Esophagus squamous epithelium (tissue), 5 donors: ENCODE data around the gene ABHD3. TPM values are rescaled to one million over a fixed set of nuclear protein-coding genes. Genes with fewer than 3 reads are reported as not detected.
"Not testable (repeated sequence)": the region's sequence is repeated elsewhere in the genome, so short reads cannot be mapped to it uniquely, and the experiment has no call there.

Experiments
- DNase-seq: peaks from one replicate; lab custom pipeline; 2025; lab: John Stamatoyannopoulos, UW
- H3K27ac ChIP-seq, 4 donors: fragments of 200-600 bp; sonication (generic); one replicate each; pipeline ENCODE4 v1.5.1; 2016 to 2019; ENCODE audit warnings: mild to moderate bottlenecking in 1 of 4
- H3K27me3 ChIP-seq, 4 donors: fragments of 200-600 bp; sonication (generic); 1 replicate in 3 of 4; 2 replicates in 1 of 4; pipeline versions ENCODE4 v1.5.1 to v1.6.0; 2017 to 2021; ENCODE audit warnings: antibody characterized with exemption in 1 of 4
- H3K36me3 ChIP-seq, 3 donors: fragments of 200-600 bp; sonication (generic); one replicate each; pipeline ENCODE4 v1.5.1; 2016 to 2019
- H3K4me1 ChIP-seq, 3 donors: fragments of 200-600 bp; sonication (generic); one replicate each; pipeline ENCODE4 v1.5.1; 2017 to 2019
- H3K4me3 ChIP-seq, 4 donors: fragments of 200-600 bp; sonication (generic); 1 replicate in 3 of 4; 2 replicates in 1 of 4; pipeline ENCODE4 v1.5.1; 2016 to 2019; ENCODE audit warnings: mild to moderate bottlenecking in 2 of 4, moderate library complexity in 1 of 4
- H3K9me3 ChIP-seq, 3 donors: fragments of 200-600 bp; sonication (generic); one replicate each; pipeline ENCODE4 v1.5.1; 2016 to 2019
- CTCF ChIP-seq, 6 experiments: fragments of 450-650 bp in 4 of 6; fragments of 200-600 bp in 2 of 6; sonication (generic) in 2 of 6; IDR thresholded peaks; one replicate each; pipeline ENCODE4 v1.5.1; 2016 to 2019; ENCODE audit warnings: antibody characterized with exemption in 6 of 6, mild to moderate bottlenecking in 4 of 6, moderate library complexity in 4 of 6
- POLR2A ChIP-seq, 4 donors: fragments of 450-650 bp; IDR thresholded peaks; one replicate each; pipeline ENCODE4 v1.6.1; 2017; ENCODE audit warnings: antibody characterized with exemption in 4 of 4, mild to moderate bottlenecking in 4 of 4, moderate library complexity in 3 of 4
- WGBS, 2 donors: methylation state at CpG; one replicate each; pipeline ENCODE4 v1.1.5; 2018; 5-methylcytosine and 5-hydroxymethylcytosine counted together
- intact Hi-C: fragments of 100-400 bp; cut with DNase I; formaldehyde crosslinking; loops from one replicate; pipeline ENCODE4 v1.15.0; 2022
- total RNA-seq, 4 donors: library from RNA; depleted of rRNA; stranded (reverse); fragments of >200 nt; gene quantifications; one replicate each; pipeline ENCODE4 v1.1.0, GENCODE V29; 2016
- donor health status: DM: yes; HTN: yes; CAD: no.

The ABHD3 gene
- total RNA-seq, 4 donors from 2014 or later, result 11.8 to 21.1 (median 14.0) TPM

- intact Hi-C loops, result loop anchor here (10.0 kb wide), 1 partner anchor 136 kb away; the partner anchor contains the start of gene ESCO1
- DNase-seq, result peak; percentile 88
- H3K4me3 ChIP-seq, result peak within 1 kb of the TSS; percentile 66 to 100 (median 88)
- 1 to 2% methylated on average over 10 to 25 of the region's 76 CpGs for WGBS, 2 donors
- no peaks in the 10 kb centered on the region for H3K27me3 ChIP-seq
- H3K9me3 ChIP-seq, result no peaks in the 10 kb centered on the region
- H3K27ac ChIP-seq, result peak within 1 kb of the TSS; percentile 96 to 99 (median 98)
- TF ChIP-seq CTCF (IDR thresholded peaks at IDR 0.05) (peak in 1 of 6 experiments; percentile 10), POLR2A (IDR thresholded peaks at IDR 0.05) (peak in 3 of 4 donors; percentile 42 to 81 (median 71))
- peaks cover 11 to 51% (median 12%) of the 10 kb centered on the region in 3 donors for H3K4me1 ChIP-seq
- no peaks in the 10 kb centered on the region for H3K36me3 ChIP-seq
Observed at GRCh38 chr18:21740538-21741311, 36.2 kb upstream of the ABHD3 start, which contains the start of gene MIB1. MIB1 (plus strand) TSS chr18:21740792; CDS start chr18:21741584, 792 bp downstream.

- Histone ChIP-seq H3K9me3 (no peaks in the 10 kb centered on the region), H3K4me3 (peak overlapping the region in 3 of 4 donors; percentile 66 to 94 (median 83)), H3K36me3 (no peaks in the 10 kb centered on the region), H3K4me1 (peaks cover 11 to 55% (median 12%) of the 10 kb centered on the region in 3 donors), H3K27me3 (no peaks in the 10 kb centered on the region), H3K27ac (peak overlapping the region; percentile 96 to 99 (median 98))
- intact Hi-C loops, result loop anchor here (10.0 kb wide), 1 partner anchor 135 kb away; the partner anchor contains the start of gene ESCO1
- no peak for DNase-seq
- TF ChIP-seq CTCF (IDR thresholded peaks at IDR 0.05) (no peak), POLR2A (IDR thresholded peaks at IDR 0.05) (no peak)
- 45 to 48% methylated on average over 20 to 21 of the region's 21 CpGs for WGBS, 2 donors
Observed at GRCh38 chr18:21739604-21740537, 35.3 kb upstream of the ABHD3 start.

GRCh38 chr18:21736926-21737325 is 32.4 kb upstream of the ABHD3 start:
- DNase-seq, H3K36me3 ChIP-seq, H3K9me3 ChIP-seq, H3K27me3 ChIP-seq, H3K4me3 ChIP-seq, intact Hi-C loops, H3K27ac ChIP-seq: not testable (repeated sequence)
- WGBS, 2 donors, result 86 to 95% methylated on average over 4 of the region's 4 CpGs
- peaks cover 4 to 35% (median 5%) of the 10 kb centered on the region in 3 donors for H3K4me1 ChIP-seq

- Histone ChIP-seq H3K9me3 (no peaks in the 10 kb centered on the region), H3K4me3 (no peak overlapping the region), H3K27ac (peak overlapping the region in 1 of 4 donors; percentile 34), H3K4me1 (peaks cover 4 to 31% (median 5%) of the 10 kb centered on the region in 3 donors), H3K36me3 (no peaks in the 10 kb centered on the region), H3K27me3 (no peaks in the 10 kb centered on the region)
- no peak for DNase-seq
- intact Hi-C loops, result no loop called here
- TF ChIP-seq POLR2A (IDR thresholded peaks at IDR 0.05), result no peak
- TF ChIP-seq CTCF (IDR thresholded peaks at IDR 0.05), result no peak
- no CpG with 5 or more reads among the region's 12 CpGs for WGBS, 2 donors
Observed at GRCh38 chr18:21735452-21736015, 31.0 kb upstream of the ABHD3 start.

- WGBS, 2 donors, result 83 to 92% methylated on average over 5 of the region's 5 CpGs
- Histone ChIP-seq H3K4me1 (peaks cover 0 to 19% (median 0%) of the 10 kb centered on the region in 3 donors), H3K27ac (no peak overlapping the region), H3K9me3 (no peaks in the 10 kb centered on the region), H3K4me3 (no peak overlapping the region), H3K27me3 (no peaks in the 10 kb centered on the region), H3K36me3 (no peaks in the 10 kb centered on the region)
- no peak for DNase-seq
- intact Hi-C loops, result no loop called here
- TF ChIP-seq POLR2A (IDR thresholded peaks at IDR 0.05) (no peak), CTCF (IDR thresholded peaks at IDR 0.05) (no peak)
Observed at GRCh38 chr18:21733011-21733410, 28.4 kb upstream of the ABHD3 start.
